KG1 (cell line): ENCODE results near the gene LPIN1.
"Not testable (repeated sequence)": the region's sequence is repeated elsewhere in the genome, so short reads cannot be mapped to it uniquely, and the experiment has no call there.

Experiments used
- DNase-seq: peaks from one replicate; lab custom pipeline; 2025; lab: John Stamatoyannopoulos, UW

Gene LPIN1

DNA sequence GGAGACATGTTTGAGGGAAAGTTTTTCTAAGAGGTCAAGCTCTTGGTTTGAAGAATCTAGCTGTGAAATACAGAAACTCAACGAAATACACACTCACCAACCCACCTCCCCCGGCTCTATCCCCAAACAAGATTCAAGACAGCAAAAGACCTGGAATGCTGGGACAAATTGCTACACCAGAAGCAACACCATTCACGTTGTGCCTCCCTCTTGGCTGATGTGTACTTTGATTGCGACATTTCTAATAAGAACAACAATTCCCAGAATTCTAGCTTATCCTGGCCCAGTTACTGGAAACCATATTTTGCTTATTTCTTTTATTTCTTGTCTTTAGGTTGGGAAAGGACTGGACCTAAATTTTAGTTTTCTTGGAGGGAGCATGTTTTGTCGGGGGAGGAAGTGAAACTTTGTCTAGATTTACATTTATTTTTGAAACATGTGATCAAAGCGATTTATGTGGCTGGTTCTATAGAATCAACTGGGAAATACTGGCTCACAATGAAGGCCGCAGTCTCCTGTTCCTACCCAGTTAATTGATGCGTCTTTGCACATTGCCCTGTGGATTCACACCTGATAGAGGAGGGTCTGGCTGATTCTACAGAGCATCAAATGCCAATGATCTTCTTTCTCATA lies 29.6 kb upstream of the LPIN1 start:
- DNase-seq, result no peak

- no peak for DNase-seq
These were observed 28.8 kb upstream of the LPIN1 start for GRCh38 chr2:11717623-11718022.

DNA sequence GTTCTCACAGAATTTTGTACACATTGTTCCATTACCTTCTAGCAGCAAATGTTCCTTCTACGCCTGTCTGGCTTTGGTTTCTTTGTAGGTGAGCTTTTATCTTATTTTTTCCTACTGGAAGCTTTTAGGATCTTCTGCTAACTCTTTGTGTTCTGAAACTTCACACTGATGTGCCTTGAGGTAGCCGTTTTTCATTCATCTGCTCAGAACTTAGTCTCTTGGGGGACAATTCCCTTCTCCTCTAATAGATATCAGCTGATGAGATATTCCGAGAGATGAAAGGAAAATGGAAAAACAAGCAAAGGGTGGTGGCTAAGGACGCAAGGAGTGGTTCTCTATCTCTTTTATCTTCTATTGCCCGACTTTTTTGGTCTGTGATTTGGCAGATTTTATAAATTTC lies 27.8 kb upstream of the LPIN1 start:
- DNase-seq, result no peak

- no peak for DNase-seq
These were observed 27.0 kb upstream of the LPIN1 start for GRCh38 chr2:11719230-11719977.

DNA sequence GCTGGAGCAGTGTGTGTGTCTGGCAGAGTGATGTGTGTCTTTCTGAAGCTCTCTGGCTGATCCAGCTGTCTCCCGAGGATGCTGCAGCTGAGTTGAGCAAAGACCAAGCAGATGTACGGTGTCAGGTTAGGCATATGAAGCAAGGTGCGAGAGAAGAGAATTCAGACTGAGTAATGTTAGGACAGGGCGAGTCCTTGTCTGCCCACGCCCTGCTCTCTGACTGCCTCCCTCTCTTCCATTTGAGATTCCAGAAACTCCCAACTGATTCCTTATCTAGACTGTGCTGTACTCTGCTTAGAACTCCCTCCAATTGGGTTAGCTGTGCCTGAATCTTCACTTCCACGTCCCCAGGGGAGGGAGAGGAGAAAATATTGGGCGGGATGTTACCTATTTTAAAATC lies 25.7 kb upstream of the LPIN1 start:
- DNase-seq, result no peak

DNA sequence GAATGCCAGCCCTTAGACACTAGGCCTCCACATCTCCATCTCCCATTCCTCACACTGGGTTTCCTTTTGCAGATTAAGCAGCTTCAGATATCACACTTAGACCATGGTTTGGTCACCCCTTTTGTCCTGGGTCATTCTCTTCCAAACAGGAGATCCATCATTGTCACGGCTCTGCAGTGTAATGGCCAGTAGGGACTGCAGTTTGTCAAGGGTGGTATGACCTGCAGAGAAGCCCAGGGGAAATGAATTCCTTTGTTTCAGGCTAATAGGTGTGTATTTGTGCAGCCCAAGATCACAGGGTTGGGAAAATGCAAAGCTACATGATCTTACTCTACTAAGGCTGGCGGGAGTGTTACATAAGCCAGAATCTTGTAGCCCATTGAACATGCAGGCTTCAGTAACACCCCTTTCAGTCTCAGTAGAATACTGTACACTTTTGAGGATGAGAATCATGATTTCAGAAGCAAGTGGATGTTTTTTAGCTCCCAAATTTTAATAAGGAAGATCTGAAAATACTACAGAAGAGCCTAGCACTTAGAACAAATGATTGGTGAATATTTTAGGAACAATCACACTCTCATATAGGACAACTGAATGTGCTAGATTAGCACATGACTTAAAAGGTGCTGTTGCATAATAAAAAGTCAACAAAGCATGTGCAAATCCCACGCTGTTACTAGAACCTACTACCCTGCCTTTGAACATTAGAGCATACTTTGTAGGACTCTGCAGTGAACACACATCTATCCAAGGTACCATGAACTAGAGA lies 24.0 kb upstream of the LPIN1 start:
- no peak for DNase-seq

- no peak for DNase-seq
These were observed 23.4 kb upstream of the LPIN1 start for GRCh38 chr2:11723061-11723371.

GRCh38 chr2:11724151-11724550 lies 22.3 kb upstream of the LPIN1 start:
- DNase-seq, result no peak

DNA sequence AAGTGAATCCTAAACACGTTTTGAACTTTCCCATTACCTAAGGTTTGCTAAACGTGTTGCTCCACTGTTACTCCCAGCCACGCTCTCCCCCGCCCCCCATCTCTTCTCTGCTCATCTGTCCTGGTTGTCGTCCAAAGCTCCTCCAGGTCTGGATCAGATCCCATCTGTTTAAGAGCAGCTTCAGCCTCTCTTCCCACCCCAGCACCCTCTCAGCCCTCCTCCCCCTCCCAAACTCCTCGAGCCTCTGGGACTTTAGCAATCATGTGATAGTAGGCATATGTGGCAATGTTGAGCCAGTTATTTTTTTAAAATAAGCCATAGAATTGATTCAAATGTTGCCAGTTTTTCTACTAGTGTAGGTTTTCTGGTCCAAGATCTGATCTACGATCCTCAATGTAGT lies 20.0 kb upstream of the LPIN1 start:
- DNase-seq, result no peak

GRCh38 chr2:11729362-11730212 lies 16.8 kb upstream of the LPIN1 start:
- no peak for DNase-seq

DNA sequence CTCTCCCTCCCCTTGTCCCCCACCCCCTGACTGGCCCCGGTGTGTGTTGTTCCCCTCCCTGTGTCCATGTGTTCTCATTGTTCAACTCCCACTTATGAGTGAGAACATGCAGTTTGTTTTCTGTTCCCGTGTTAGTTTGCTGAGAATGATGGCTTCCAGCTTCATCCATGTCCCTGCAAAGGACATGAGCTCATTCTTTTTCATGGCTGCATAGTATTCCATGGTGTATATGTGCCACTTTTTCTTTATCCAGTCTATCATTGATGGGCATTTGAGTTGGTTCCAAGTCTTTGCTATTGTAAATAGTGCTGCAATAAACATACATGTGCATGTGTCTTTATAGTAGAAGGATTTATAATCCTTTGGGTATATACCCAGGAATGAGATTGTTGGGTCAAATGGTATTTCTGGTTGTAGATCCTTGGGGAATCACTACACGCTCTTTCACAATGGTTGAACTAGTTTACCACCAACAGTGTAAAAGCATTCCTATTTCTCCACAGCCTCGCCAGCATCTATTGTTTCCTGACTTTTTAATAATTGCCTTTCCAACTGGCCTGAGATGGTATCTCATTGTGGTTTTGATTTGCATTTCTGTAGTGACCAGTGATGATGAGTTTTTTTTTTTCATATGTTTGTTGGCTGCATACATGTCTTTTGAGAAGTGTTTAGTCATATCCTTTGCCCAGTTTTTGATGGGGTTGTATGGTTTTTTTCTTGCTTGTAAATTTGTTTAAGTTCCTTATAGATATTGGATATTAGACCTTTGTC lies 15.0 kb upstream of the LPIN1 start:
- not testable (repeated sequence) for DNase-seq

GRCh38 chr2:11732587-11732986 lies 13.8 kb upstream of the LPIN1 start:
- no peak for DNase-seq

GRCh38 chr2:11737852-11738251 lies 8.6 kb upstream of the LPIN1 start:
- DNase-seq, result not testable (repeated sequence)

DNA sequence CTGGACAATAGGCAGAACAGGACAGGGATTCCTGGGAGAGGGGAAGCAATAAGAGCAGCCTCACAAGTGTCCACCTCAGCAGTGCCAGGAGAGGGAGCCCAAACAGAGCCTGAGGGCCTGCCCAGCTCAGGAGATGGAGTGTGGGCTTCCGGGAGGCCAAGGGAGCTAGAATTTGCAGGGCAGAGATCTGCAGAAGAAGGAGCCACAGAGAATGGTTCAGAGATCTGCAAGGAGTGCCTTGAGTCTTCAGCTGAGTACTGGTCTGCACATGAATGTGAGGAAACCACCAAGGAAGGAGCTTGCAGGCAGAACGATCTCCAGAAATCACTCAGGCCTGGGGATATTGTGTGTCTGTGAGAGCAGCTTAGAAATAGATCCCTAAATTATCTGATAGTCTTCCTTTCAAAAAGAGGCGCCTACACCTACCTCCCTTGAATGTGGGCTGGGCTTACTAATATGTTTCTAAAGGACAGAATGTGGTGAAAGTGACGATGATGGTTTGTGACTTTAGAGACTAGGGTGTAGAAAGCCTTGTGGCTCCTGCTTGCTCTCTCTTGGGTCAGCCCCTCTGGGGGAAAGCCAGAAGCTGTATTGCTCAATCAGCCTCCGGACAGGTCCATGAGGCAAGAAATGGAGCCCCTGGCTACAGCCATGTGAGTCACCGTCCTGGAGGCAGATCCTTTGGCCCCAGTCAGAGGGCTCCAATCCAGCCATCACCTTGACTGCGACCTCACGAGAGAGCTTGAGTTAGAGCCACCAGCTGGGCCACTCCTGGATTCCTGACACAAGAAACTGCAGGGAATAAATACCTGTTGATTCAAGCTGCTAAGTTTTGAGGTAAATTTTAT lies 7.6 kb upstream of the LPIN1 start:
- DNase-seq, result no peak

GRCh38 chr2:11740723-11741122 lies 5.7 kb upstream of the LPIN1 start:
- no peak for DNase-seq

GRCh38 chr2:11742317-11742701 lies 4.1 kb upstream of the LPIN1 start:
- DNase-seq, result no peak

- no peak for DNase-seq
These were observed 3.6 kb upstream of the LPIN1 start for GRCh38 chr2:11742702-11743357.

- DNase-seq, result no peak
These were observed 3.1 kb upstream of the LPIN1 start for GRCh38 chr2:11743366-11743765.

- no peak for DNase-seq
These were observed 2.4 kb upstream of the LPIN1 start for GRCh38 chr2:11743846-11744553.
